ENCODE measurements around the gene HOXC6.

The HOXC6 gene

DNA sequence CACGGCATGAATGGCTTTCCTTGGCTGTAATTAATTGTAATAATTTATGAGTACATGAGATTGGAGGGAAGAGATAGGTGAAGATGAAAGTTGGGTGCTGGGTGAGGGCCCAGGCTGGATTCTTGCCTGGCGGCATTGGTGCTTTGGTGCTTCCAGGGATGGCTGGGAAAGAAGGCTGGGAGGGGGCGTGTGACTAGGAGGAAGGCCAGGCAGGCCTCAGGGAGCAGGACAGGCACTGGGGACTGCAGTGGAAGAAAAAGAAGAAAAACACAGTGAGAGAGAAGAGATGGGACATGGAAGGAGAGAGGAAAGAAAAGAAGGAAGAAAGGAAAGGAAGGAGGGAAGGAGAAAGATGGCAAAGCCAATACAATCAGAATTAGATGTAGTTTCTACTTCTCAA lies 24.6 kb upstream of the HOXC6 start (continued):
- TF ChIP-seq, protein P1, sequence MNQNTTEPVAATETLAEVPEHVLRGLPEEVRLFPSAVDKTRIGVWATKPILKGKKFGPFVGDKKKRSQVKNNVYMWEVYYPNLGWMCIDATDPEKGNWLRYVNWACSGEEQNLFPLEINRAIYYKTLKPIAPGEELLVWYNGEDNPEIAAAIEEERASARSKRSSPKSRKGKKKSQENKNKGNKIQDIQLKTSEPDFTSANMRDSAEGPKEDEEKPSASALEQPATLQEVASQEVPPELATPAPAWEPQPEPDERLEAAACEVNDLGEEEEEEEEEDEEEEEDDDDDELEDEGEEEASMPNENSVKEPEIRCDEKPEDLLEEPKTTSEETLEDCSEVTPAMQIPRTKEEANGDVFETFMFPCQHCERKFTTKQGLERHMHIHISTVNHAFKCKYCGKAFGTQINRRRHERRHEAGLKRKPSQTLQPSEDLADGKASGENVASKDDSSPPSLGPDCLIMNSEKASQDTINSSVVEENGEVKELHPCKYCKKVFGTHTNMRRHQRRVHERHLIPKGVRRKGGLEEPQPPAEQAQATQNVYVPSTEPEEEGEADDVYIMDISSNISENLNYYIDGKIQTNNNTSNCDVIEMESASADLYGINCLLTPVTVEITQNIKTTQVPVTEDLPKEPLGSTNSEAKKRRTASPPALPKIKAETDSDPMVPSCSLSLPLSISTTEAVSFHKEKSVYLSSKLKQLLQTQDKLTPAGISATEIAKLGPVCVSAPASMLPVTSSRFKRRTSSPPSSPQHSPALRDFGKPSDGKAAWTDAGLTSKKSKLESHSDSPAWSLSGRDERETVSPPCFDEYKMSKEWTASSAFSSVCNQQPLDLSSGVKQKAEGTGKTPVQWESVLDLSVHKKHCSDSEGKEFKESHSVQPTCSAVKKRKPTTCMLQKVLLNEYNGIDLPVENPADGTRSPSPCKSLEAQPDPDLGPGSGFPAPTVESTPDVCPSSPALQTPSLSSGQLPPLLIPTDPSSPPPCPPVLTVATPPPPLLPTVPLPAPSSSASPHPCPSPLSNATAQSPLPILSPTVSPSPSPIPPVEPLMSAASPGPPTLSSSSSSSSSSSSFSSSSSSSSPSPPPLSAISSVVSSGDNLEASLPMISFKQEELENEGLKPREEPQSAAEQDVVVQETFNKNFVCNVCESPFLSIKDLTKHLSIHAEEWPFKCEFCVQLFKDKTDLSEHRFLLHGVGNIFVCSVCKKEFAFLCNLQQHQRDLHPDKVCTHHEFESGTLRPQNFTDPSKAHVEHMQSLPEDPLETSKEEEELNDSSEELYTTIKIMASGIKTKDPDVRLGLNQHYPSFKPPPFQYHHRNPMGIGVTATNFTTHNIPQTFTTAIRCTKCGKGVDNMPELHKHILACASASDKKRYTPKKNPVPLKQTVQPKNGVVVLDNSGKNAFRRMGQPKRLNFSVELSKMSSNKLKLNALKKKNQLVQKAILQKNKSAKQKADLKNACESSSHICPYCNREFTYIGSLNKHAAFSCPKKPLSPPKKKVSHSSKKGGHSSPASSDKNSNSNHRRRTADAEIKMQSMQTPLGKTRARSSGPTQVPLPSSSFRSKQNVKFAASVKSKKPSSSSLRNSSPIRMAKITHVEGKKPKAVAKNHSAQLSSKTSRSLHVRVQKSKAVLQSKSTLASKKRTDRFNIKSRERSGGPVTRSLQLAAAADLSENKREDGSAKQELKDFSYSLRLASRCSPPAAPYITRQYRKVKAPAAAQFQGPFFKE (tag by site-specific recombination; IDR thresholded peaks at IDR 0.05; ENCODE audit: borderline replicate concordance): no peak
- TF ChIP-seq ZNF350 (tag by site-specific recombination; IDR thresholded peaks at IDR 0.05) (no peak), BCL11A (tag by site-specific recombination; IDR thresholded peaks at IDR 0.05; ENCODE audit: low read depth) (no peak), ZNF830 (tag by site-specific recombination; IDR thresholded peaks at IDR 0.05; ENCODE audit: low read depth) (no peak), ZNF561 (tag by site-specific recombination; IDR thresholded peaks at IDR 0.05; ENCODE audit: borderline replicate concordance) (no peak), ZNF76 (tag by site-specific recombination; IDR thresholded peaks at IDR 0.05; ENCODE audit: borderline replicate concordance, low read depth) (peak; percentile 42; the same call in 1 of the 2 replicates), IKZF3 (tag by site-specific recombination; IDR thresholded peaks at IDR 0.05) (peak; percentile 65; the same call in 1 of the 2 replicates), ZNF10 (tag by site-specific recombination; IDR thresholded peaks at IDR 0.05) (no peak), ZNF23 (tag by site-specific recombination; IDR thresholded peaks at IDR 0.05; ENCODE audit: borderline replicate concordance) (no peak), EGR2 (tag by site-specific recombination; IDR thresholded peaks at IDR 0.05; ENCODE audit: low read depth) (no peak), ZNF521 (tag by site-specific recombination; IDR thresholded peaks at IDR 0.05) (no peak), ZNF571 (tag by site-specific recombination; IDR thresholded peaks at IDR 0.05) (no peak), ZNF211 (tag by site-specific recombination; IDR thresholded peaks at IDR 0.05; ENCODE audit: low read depth) (no peak)
- TF ChIP-seq, protein P2, sequence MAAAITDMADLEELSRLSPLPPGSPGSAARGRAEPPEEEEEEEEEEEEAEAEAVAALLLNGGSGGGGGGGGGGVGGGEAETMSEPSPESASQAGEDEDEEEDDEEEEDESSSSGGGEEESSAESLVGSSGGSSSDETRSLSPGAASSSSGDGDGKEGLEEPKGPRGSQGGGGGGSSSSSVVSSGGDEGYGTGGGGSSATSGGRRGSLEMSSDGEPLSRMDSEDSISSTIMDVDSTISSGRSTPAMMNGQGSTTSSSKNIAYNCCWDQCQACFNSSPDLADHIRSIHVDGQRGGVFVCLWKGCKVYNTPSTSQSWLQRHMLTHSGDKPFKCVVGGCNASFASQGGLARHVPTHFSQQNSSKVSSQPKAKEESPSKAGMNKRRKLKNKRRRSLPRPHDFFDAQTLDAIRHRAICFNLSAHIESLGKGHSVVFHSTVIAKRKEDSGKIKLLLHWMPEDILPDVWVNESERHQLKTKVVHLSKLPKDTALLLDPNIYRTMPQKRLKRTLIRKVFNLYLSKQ (tag by site-specific recombination; IDR thresholded peaks at IDR 0.05; ENCODE audit: borderline replicate concordance): no peak
- TF ChIP-seq, protein P3, sequence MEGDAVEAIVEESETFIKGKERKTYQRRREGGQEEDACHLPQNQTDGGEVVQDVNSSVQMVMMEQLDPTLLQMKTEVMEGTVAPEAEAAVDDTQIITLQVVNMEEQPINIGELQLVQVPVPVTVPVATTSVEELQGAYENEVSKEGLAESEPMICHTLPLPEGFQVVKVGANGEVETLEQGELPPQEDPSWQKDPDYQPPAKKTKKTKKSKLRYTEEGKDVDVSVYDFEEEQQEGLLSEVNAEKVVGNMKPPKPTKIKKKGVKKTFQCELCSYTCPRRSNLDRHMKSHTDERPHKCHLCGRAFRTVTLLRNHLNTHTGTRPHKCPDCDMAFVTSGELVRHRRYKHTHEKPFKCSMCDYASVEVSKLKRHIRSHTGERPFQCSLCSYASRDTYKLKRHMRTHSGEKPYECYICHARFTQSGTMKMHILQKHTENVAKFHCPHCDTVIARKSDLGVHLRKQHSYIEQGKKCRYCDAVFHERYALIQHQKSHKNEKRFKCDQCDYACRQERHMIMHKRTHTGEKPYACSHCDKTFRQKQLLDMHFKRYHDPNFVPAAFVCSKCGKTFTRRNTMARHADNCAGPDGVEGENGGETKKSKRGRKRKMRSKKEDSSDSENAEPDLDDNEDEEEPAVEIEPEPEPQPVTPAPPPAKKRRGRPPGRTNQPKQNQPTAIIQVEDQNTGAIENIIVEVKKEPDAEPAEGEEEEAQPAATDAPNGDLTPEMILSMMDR (tag by site-specific recombination; IDR thresholded peaks at IDR 0.05): no peak
- TF ChIP-seq, protein P4, sequence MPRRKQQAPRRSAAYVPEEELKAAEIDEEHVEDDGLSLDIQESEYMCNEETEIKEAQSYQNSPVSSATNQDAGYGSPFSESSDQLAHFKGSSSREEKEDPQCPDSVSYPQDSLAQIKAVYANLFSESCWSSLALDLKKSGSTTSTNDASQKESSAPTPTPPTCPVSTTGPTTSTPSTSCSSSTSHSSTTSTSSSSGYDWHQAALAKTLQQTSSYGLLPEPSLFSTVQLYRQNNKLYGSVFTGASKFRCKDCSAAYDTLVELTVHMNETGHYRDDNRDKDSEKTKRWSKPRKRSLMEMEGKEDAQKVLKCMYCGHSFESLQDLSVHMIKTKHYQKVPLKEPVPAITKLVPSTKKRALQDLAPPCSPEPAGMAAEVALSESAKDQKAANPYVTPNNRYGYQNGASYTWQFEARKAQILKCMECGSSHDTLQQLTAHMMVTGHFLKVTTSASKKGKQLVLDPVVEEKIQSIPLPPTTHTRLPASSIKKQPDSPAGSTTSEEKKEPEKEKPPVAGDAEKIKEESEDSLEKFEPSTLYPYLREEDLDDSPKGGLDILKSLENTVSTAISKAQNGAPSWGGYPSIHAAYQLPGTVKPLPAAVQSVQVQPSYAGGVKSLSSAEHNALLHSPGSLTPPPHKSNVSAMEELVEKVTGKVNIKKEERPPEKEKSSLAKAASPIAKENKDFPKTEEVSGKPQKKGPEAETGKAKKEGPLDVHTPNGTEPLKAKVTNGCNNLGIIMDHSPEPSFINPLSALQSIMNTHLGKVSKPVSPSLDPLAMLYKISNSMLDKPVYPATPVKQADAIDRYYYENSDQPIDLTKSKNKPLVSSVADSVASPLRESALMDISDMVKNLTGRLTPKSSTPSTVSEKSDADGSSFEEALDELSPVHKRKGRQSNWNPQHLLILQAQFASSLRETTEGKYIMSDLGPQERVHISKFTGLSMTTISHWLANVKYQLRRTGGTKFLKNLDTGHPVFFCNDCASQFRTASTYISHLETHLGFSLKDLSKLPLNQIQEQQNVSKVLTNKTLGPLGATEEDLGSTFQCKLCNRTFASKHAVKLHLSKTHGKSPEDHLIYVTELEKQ (tag by site-specific recombination; IDR thresholded peaks at IDR 0.05; ENCODE audit: borderline replicate concordance): no peak
